Eye (tissue), 1 donor: ENCODE results near the gene CD99.

Experiments
- DNase-seq: peaks from one replicate; pipeline ENCODE4 v3.0.0-alpha.2; 2015

Gene CD99

DNA sequence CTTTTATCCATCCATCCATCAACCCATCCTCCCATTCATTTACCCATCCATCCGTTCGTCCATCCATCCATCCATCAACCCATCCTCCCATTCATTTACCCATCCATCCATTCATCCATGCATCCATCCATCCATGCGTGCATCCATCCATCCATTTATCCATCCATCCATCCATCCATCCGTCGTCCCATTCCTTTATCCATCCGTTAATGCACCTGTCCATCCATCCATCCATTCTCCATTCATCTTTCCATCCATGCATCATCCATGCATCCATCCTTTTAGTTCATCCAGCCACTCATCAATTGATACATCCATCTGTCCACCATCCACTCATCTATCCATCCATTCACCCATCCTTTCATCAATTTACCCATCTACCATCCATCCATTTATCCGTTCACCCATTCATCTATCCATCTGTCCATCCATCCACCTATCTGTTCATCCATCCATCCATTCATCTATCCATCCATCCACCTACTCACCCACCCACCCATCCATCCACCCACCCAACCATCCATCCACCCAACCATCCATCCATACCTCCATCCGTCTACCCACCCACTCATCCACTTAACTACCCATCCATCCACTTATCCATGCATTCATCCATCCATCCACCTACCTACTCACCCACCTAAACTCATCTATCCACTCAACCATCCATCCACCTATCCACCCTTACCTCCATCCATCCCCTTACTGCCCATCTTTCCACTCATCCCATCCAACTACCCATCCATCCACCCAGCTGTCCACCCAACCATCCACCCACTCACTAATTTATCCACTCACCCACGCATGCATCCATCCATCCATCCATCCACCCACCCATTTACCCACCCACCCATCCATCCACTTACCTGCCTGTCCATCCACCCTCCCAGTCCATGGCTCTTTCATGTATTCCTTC is 9.6 kb downstream of the CD99 start:
- DNase-seq = no peak

DNA sequence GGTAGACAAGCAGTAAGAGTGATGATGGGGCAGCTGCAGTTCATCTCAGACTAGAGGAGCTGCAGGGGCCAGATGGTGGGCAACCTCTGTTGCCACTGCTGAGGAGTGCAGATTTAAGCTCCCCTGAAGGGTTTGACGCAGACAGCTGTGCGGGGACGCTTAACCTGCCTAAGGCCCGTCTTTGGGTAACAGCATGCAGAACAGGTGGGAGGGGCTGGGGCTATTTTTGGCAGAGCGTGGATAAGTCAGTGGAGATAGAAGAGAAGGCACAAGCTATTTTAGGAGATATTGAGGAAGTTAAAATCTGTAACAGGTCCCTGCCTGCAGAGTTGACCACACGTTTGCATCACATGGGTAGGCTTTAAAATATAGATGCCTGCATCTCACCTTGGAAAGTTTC is 10.5 kb downstream of the CD99 start:
- DNase-seq = no peak

- DNase-seq = no peak
Observed at GRCh38 chrX:2703991-2704369, 12.9 kb downstream of the CD99 start.

DNA sequence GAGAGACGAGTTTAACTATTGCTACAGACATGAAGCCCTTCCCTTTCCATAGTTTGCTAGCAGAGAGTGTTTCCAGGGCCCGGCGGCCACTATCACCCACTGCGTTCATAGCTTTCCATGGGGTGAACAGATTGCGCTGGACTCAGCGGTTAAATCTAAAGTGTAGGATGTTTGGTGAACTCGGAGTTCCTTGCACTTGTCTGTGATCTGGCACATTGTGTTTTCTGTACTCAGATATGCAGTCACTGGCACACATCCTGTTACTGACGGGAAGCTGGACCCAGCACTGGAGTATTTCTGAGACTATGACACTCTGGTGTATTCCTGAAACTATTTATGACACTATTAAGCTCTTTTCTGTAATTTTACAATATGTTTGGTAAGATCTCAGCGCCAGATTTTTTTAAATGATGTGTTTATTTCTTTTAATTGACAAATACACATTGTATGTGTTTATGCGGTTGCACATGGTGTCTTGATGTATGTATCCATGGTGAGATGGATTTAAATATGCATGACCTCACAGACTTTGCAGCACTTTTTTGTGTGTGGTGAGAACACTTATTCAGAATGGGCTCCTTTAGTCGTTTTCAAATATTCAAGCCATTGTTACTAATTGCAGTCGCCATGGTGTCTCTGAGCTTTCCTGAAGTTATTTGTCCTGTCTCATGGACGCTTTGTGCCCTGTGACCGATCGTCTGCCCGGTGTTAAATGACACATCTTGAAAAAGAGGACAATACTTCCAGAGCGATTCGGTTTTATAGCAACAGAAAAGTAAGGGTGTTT is 14.1 kb downstream of the CD99 start:
- no peak for DNase-seq

GRCh38 chrX:2707334-2707760 is 16.3 kb downstream of the CD99 start:
- peak; percentile 80 for DNase-seq

GRCh38 chrX:2708021-2708420 is 16.9 kb downstream of the CD99 start:
- no peak for DNase-seq

GRCh38 chrX:2708592-2709188 is 17.6 kb downstream of the CD99 start:
- no peak for DNase-seq

- no peak for DNase-seq
Observed at GRCh38 chrX:2709556-2709955, 18.5 kb downstream of the CD99 start.

DNA sequence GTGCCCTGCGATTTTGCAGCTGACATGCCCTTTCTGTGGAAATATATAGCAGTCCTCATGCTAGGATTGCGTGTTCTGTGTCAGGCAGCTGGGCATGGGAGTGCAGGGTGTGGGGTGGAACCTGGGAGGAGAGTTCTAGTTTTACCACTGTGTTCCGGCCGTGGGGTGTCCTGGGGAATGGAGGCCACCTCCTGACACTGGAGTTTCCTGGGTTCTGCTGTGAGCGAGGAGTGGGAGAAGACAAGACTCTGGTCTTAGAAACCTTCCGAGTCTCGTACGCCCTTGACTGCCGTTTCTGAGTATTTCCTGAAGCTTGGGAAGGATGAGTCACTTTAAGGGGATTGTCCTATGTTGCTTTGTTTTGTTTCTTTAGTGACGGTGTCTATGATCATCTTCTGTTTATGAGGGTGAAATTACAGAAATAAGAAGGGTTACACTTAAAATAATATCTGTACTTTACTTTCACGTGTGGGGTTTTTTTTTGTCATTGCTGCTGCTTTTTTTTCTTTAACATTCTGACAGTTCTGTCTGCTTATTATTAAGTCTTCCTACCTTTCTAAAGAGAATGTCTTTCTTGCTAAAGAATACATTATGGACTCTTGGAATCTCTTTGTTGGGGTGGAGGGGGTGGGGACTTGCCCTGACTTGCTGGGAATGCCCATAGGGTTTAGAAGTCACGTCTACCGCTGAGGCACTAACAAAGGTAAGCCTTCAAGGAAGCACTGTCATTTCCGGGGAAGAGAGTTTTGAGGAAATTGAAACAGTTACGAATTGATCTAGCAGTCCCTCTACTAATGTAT is 19.1 kb downstream of the CD99 start:
- DNase-seq = no peak

GRCh38 chrX:2711441-2711840 is 20.3 kb downstream of the CD99 start:
- no peak for DNase-seq

DNA sequence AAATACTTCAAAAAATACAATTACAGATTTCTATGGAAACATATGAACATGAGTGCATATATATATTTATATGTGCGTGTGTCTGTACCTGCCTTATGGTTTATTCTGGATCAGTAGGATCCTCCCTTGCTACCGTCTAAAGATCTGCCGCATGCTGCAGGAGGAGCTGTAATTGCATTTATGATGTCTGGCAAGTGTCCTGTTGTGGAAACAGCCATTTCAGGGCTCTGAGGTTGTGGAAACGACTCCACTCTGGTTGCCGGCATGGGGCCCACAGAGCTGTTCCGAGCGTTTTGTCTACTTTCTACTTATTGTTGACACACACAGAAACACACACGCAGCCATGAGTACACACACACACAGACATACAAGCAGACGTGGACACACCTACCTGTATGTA is 21.3 kb downstream of the CD99 start:
- no peak for DNase-seq

- no peak for DNase-seq
Observed at GRCh38 chrX:2712890-2713840, 22.1 kb downstream of the CD99 start.

GRCh38 chrX:2714551-2714950 is 23.5 kb downstream of the CD99 start:
- DNase-seq = no peak

DNA sequence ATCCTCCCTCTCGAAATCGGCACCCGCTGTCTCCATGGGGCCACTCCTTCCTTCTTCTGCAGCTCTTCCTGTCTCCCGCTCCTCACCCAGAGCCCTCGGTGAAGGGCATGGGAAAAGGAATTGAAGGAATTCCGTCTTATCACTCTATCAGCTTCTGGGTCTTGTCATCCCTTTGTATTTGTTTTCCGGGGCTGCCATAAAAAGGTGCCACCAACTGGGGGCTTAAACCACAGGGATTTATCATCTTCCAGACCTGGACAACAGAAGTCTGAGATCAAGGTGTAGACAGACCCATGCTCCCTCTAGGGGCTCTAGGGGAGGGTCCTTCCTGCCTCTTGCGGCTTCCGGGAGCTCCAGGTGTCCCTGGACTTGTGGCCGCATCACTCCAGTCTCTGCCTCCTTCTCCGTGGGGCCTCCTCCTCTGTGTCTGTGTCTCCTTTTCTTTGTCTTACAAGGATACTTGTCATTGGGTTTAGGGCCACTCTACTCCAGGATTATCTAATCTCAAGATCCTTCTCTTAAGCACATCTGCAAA is 24.0 kb downstream of the CD99 start:
- DNase-seq = no peak

DNA sequence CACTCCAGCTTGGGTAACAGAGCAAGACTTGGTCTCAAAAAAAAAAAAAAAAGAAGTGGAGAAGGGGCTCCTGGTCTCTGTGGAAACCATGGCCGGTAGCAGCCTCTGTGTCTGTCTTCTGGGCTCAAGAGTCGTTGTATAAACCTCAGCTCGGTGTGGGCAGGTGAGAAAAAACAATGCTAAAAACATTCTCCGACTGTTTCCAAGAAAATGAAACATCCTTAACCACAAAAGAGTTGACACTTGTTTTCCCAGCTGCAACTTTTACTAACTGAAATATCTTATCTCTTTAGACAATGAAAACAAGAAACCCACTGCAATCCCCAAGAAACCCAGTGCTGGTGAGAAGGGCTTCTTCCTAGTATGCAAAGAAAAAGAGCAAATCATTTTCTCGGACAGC is 26.2 kb downstream of the CD99 start:
- no peak for DNase-seq

DNA sequence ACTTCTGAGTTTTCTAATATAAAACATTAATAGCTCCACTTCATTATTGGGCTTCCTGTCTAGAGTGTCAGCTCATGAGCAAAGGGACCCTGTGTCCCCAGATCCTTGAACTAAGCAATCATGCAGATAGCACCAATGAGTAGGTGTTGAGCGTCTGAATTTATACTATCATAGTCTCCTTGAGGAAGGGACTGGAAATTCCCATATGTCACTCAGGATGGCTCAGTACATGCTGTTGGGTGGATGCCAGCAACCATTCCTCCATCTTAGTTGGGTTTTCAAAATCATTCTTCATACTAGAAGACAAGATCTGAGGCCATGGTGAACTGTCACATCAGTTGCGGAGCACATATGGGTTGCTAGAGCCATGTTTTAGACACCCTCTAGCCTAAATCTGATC is 27.7 kb downstream of the CD99 start:
- DNase-seq = no peak

GRCh38 chrX:2719774-2720447 is 28.8 kb downstream of the CD99 start:
- no peak for DNase-seq

GRCh38 chrX:2723286-2723879 is 32.3 kb downstream of the CD99 start:
- DNase-seq = no peak

- peak; percentile 29 for DNase-seq
Observed at GRCh38 chrX:2727264-2727663, 36.2 kb downstream of the CD99 start.

- DNase-seq = no peak
Observed at GRCh38 chrX:2732076-2732475, 41.0 kb downstream of the CD99 start.
